ENCODE measurements around the gene RPP40. TPM values are rescaled to one million over a fixed set of nuclear protein-coding genes. Genes with fewer than 3 reads are reported as not detected.
"Not testable (repeated sequence)": the region's sequence is repeated elsewhere in the genome, so short reads cannot be mapped to it uniquely, and the experiment has no call there.

RPP40 gene
- polyA plus RNA-seq, 2 of the 4 experiments (the other 2 are of a cell fraction): 17.8 to 33.9 TPM

- no peak overlapping the region for H3K4me2 ChIP-seq
- ChIA-PET CTCF (no interaction called here), POLR2A (no interaction called here)
- H3K4me1 ChIP-seq: peaks cover 15% of the 10 kb centered on the region; the same call in 1 of the 3 replicates
- DNase-seq (ENCODE audit: low read depth in 1 of 2, low spot score in 1 of 2) (no peak), ATAC-seq (no peak), FAIRE-seq (no peak)
- no peaks in the 10 kb centered on the region for H3K9me3 ChIP-seq
- no peak overlapping the region for H3K27ac ChIP-seq
- TF ChIP-seq RCOR1 (IDR thresholded peaks at IDR 0.05; ENCODE audit: low read depth, low read length) (no peak), ATOH8 (CRISPR knock-in tag; IDR thresholded peaks at IDR 0.05; ENCODE audit: low read depth) (no peak)
- no peak overlapping the region for H3K4me3 ChIP-seq
- WGBS (ENCODE audit: missing lambda C conversion rate): 80% methylated on average over 7 of the region's 7 CpGs
Observed at GRCh38 chr6:5034328-5034727, 30.5 kb upstream of the RPP40 start.

GRCh38 chr6:5033214-5033904, 29.5 kb upstream of the RPP40 start:
- H3K9me3 ChIP-seq; POLR2A ChIA-PET; FAIRE-seq; DNase-seq (ENCODE audit: low read depth in 1 of 2, low spot score in 1 of 2); CTCF ChIA-PET: not testable (repeated sequence)
- peak; percentile 28 to 50; a peak in 5 of 6 replicates for ATAC-seq
- Histone ChIP-seq H3K4me1 (peaks cover 15% of the 10 kb centered on the region; the same call in 1 of the 3 replicates), H3K4me3 (peak overlapping the region; percentile 28), H3K27ac (peak overlapping the region; percentile 68 to 89; a peak in 5 of 6 replicates), H3K4me2 (peak overlapping the region; percentile 69)
- 98% methylated on average over 7 of the region's 14 CpGs for WGBS (ENCODE audit: missing lambda C conversion rate)

GRCh38 chr6:5032706-5033105, 28.9 kb upstream of the RPP40 start:
- FAIRE-seq: not testable (repeated sequence)

GRCh38 chr6:5031150-5031549, 27.3 kb upstream of the RPP40 start:
- Histone ChIP-seq H3K4me3 (no peak overlapping the region), H3K27ac (peak overlapping the region in 1 of 2 experiments; percentile 41; a peak in 2 of 6 replicates), H3K9me3 (no peaks in the 10 kb centered on the region), H3K4me1 (peaks cover 11% of the 10 kb centered on the region; the same call in 1 of the 3 replicates), H3K4me2 (no peak overlapping the region)
- 100% methylated on average over 3 of the region's 6 CpGs for WGBS (ENCODE audit: missing lambda C conversion rate)
- no peak for TF ChIP-seq PBX3 (IDR thresholded peaks at IDR 0.05)
- no peak for TF ChIP-seq HES2 (IDR thresholded peaks at IDR 0.05)
- TF ChIP-seq USF2 (IDR thresholded peaks at IDR 0.05): no peak
- no peak for TF ChIP-seq FOXS1 (CRISPR knock-in tag; IDR thresholded peaks at IDR 0.05)
- no peak for TF ChIP-seq EP300 (IDR thresholded peaks at IDR 0.05)
- TF ChIP-seq RFX5 (IDR thresholded peaks at IDR 0.05): no peak
- no peak for TF ChIP-seq CHD4 (IDR thresholded peaks at IDR 0.05; ENCODE audit: borderline replicate concordance)
- TF ChIP-seq RNF2 (IDR thresholded peaks at IDR 0.05; ENCODE audit: borderline replicate concordance, low read depth): no peak
- no peak for TF ChIP-seq KDM5A (IDR thresholded peaks at IDR 0.05)
- TF ChIP-seq PHF8 (IDR thresholded peaks at IDR 0.05; ENCODE audit: borderline replicate concordance, low read depth): no peak
- no peak for TF ChIP-seq ATOH8 (CRISPR knock-in tag; IDR thresholded peaks at IDR 0.05; ENCODE audit: low read depth)
- TF ChIP-seq HOXA7 (CRISPR knock-in tag; IDR thresholded peaks at IDR 0.05): no peak
- TF ChIP-seq ZSCAN20 (CRISPR knock-in tag; IDR thresholded peaks at IDR 0.05): no peak
- no peak for TF ChIP-seq FOSL2 (IDR thresholded peaks at IDR 0.05)
- TF ChIP-seq FOSL2 (CRISPR knock-in tag; IDR thresholded peaks at IDR 0.05): no peak
- no peak for TF ChIP-seq JUN (IDR thresholded peaks at IDR 0.05)
- TF ChIP-seq RCOR1 (IDR thresholded peaks at IDR 0.05; ENCODE audit: low read depth, low read length): no peak
- no peak for TF ChIP-seq GATA3 (IDR thresholded peaks at IDR 0.05; ENCODE audit: borderline replicate concordance)
- TF ChIP-seq BHLHE40 (IDR thresholded peaks at IDR 0.05; ENCODE audit: low read depth, low read length): no peak
- TF ChIP-seq CEBPB (IDR thresholded peaks at IDR 0.05): no peak
- TF ChIP-seq CHD2 (IDR thresholded peaks at IDR 0.05; ENCODE audit: low read length, partially characterized antibody): no peak
- POLR2A ChIA-PET: no interaction called here
- ATAC-seq (no peak), DNase-seq (ENCODE audit: low read depth in 1 of 2, low spot score in 1 of 2) (no peak), FAIRE-seq (no peak)
- CTCF ChIA-PET: interaction anchor here (0.8 to 2.6 kb wide), 7 partner anchors 10 to 27 kb away, joined by 3 to 11 read pairs (median 4); partner anchors contain the start of gene RPP40

More at GRCh38 chr6:5032706-5033105, 28.9 kb upstream of the RPP40 start:
- ATAC-seq: peak; percentile 76 to 84
- POLR2A ChIA-PET, H3K9me3 ChIP-seq: not testable (repeated sequence)
- peak; percentile 25 to 55 for DNase-seq (ENCODE audit: low read depth in 1 of 2, low spot score in 1 of 2)
- CTCF ChIA-PET: interaction anchor here (1.7 kb wide), 1 partner anchor 14 kb away, joined by 4 read pairs; no protein-coding TSS in a partner anchor
- H3K4me3 ChIP-seq: peak overlapping the region; percentile 28
- 1% methylated on average over 10 of the region's 13 CpGs for WGBS (ENCODE audit: missing lambda C conversion rate)
- peak overlapping the region; percentile 68 to 89 for H3K27ac ChIP-seq
- H3K4me2 ChIP-seq: peak overlapping the region; percentile 69
- peaks cover 15% of the 10 kb centered on the region; the same call in 1 of the 3 replicates for H3K4me1 ChIP-seq
